ENCODE data around the gene ATF7IP.
"Not testable (repeated sequence)": the region's sequence is repeated elsewhere in the genome, so short reads cannot be mapped to it uniquely, and the experiment has no call there.

ATF7IP gene

GRCh38 chr12:14366209-14367039 is 942 bp downstream of the ATF7IP start:
- DNase-seq, result no peak
- intact Hi-C loops (cut with DNase I), result loop anchor here (5.0 kb wide), 2 partner anchors 51 to 129 kb away; no protein-coding TSS in a partner anchor

DNA sequence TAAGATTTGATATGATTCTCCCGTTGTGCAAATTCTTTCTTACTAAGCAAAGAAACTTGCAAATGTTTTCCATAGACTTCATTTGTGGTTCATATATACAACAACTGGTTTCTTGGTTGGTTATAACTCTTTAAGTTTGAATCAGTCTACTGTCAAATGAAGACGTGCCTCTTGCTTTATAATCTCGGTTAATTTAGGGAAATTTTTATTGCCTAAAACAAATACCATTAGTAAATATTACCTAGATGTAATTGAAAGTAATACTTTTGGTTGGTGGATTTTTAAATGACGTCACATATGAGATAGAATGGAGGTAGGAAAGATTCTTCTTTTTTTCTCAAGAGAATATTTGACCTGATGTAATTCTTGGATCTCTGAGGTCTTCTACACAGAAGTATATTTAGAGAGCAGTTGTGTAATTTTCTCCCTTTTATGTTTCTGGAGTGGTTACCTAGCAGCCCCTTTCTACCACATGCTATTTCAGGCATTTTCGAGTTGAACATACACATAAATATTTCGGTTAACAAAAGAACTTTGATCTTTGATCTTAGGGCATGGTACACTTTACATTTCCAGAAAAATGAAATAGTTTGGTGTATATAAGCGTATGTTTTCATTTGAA is 1.7 kb downstream of the ATF7IP start:
- intact Hi-C loops (cut with DNase I), result loop anchor here (5.0 kb wide), 2 partner anchors 50 to 130 kb away; no protein-coding TSS in a partner anchor
- DNase-seq, result no peak

GRCh38 chr12:14369311-14369710 is 3.8 kb downstream of the ATF7IP start:
- intact Hi-C loops (cut with DNase I), result loop anchor here (5.0 kb wide), 2 partner anchors 48 to 132 kb away; no protein-coding TSS in a partner anchor
- no peak for DNase-seq

GRCh38 chr12:14373217-14373616 is 7.7 kb downstream of the ATF7IP start:
- intact Hi-C loops (cut with DNase I), result no loop called here
- DNase-seq, result no peak

GRCh38 chr12:14379508-14379907 is 14.0 kb downstream of the ATF7IP start:
- intact Hi-C loops (cut with DNase I), result no loop called here
- DNase-seq, result no peak

GRCh38 chr12:14384783-14385638 is 19.5 kb downstream of the ATF7IP start:
- intact Hi-C loops (cut with DNase I), result no loop called here
- DNase-seq, result peak in 2 of 10 donors; percentile 13 to 65

GRCh38 chr12:14387219-14387871 is 21.9 kb downstream of the ATF7IP start:
- intact Hi-C loops (cut with DNase I), result no loop called here
- no peak for DNase-seq

DNA sequence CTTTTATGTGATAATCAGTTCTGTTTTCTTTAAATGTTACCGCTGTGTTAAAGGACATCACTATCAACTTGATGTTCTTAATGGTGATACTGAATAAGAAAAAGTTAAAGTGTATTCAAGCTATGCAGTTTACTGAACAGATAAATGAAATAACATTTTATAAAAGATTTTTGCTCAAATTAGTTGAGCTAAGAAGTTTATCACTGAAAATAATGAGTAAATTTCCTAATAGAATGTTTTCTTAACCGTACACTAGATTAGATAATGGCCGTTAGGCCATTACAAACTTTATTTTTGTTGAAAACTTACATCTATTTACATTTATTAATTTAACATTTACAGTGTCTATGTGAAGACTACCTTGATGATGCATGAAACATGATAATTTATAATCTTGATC is 25.0 kb downstream of the ATF7IP start:
- intact Hi-C loops (cut with DNase I), result no loop called here
- DNase-seq, result no peak

GRCh38 chr12:14390870-14391530 is 25.5 kb downstream of the ATF7IP start:
- intact Hi-C loops (cut with DNase I), result no loop called here
- DNase-seq, result no peak

GRCh38 chr12:14393751-14394150 is 28.3 kb downstream of the ATF7IP start:
- DNase-seq, result no peak
- intact Hi-C loops (cut with DNase I), result no loop called here

- DNase-seq, result peak in 1 of 10 donors; percentile 73
- intact Hi-C loops (cut with DNase I), result no loop called here
Measured at GRCh38 chr12:14394317-14395073, 29.0 kb downstream of the ATF7IP start.

- DNase-seq, result no peak
- intact Hi-C loops (cut with DNase I), result no loop called here
Measured at GRCh38 chr12:14395074-14395778, 29.7 kb downstream of the ATF7IP start.

DNA sequence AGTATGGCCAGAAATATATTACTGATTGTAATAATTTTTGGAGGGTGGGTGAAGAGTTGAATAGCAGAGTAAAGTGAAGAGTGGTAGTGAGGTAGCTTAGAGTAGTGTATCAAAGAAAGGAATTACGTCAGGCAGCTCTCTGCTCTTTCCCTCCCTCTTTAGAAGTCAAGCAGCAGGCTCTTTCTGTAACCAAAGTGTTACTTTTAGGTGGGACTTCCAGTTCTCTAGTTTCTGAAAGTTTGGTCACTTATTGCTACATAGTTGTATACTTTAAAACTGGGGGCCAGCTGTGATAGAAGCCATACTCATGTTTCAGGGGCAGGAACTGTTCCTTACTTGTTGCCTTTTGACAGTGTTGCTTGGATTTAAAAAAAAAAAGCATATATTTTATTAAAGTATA is 30.6 kb downstream of the ATF7IP start:
- intact Hi-C loops (cut with DNase I), result no loop called here
- no peak for DNase-seq

- intact Hi-C loops (cut with DNase I), result no loop called here
- no peak for DNase-seq
Measured at GRCh38 chr12:14399871-14400270, 34.4 kb downstream of the ATF7IP start.

DNA sequence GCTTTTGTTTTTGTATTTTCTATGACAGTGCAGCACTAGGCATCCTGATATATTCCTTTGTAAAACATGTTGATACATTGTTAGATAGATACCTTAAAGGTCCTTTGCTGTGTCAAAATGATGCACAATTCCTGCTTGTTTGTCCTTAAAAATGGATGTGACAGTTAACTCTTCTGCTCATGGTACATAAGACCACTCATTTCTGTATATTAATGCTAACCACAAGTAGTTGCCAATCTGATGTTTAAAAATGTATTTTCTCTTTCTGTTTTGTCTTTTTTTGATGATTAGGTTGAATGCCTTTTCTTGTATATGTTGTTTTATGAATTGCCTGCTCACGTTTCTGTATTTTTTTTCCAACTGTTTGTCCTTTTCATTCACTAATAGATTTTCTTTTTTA is 35.1 kb downstream of the ATF7IP start:
- intact Hi-C loops (cut with DNase I), result no loop called here

GRCh38 chr12:14401267-14401666 is 35.8 kb downstream of the ATF7IP start:
- intact Hi-C loops (cut with DNase I), result not testable (repeated sequence)

More for the DNA sequence above, 35.1 kb downstream of the ATF7IP start:
- DNase-seq, result no peak

GRCh38 chr12:14402697-14403096 is 37.2 kb downstream of the ATF7IP start:
- no peak for DNase-seq
- intact Hi-C loops (cut with DNase I), result no loop called here

More at GRCh38 chr12:14401267-14401666, 35.8 kb downstream of the ATF7IP start:
- DNase-seq, result not testable (repeated sequence)

DNA sequence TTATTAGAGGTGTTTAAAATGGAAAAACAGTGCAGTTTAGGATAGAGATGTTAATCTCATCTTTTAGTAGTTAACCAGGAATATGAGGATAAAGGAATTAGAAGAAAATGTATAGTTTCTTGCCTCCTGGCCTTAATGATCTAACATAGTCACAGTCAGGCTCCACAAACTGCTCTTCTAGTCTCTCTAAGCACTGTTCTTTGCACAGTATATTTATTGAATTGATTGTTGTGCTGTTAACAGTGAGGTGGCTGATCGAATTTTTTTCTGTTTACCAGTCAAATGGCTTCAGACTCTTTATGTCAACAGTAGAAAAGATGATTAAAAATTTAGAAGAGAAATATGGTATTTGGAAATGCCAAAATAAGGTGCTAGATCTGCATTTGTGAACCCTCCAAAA is 37.8 kb downstream of the ATF7IP start:
- intact Hi-C loops (cut with DNase I), result no loop called here
- DNase-seq, result no peak

Data from posterior cingulate gyrus (tissue), 11 donors.